GM12801 (cell line): Measurements from ENCODE around the gene HSBP1.

Source experiments
- CTCF ChIP-seq: IDR thresholded peaks from one replicate; pipeline ENCODE4 v1.5.1; 2011; ENCODE audit warnings: control low read depth; ENCODE audit not compliant: insufficient read length; ENCODE audit errors: extremely low read depth

The HSBP1 gene

GRCh38 chr16:83814659-83814985 is 6.8 kb downstream of the HSBP1 start:
- TF ChIP-seq CTCF, result no peak

- no peak for TF ChIP-seq CTCF
These were observed 9.2 kb downstream of the HSBP1 start for GRCh38 chr16:83817022-83817421.

GRCh38 chr16:83818276-83818675 is 10.5 kb downstream of the HSBP1 start:
- no peak for TF ChIP-seq CTCF

GRCh38 chr16:83819361-83819760 is 11.6 kb downstream of the HSBP1 start:
- TF ChIP-seq CTCF, result no peak

- TF ChIP-seq CTCF, result no peak
These were observed 18.6 kb downstream of the HSBP1 start for GRCh38 chr16:83826146-83826913.

- TF ChIP-seq CTCF, result no peak
These were observed 22.5 kb downstream of the HSBP1 start for GRCh38 chr16:83830091-83830768.

- no peak for TF ChIP-seq CTCF
These were observed 23.1 kb downstream of the HSBP1 start for GRCh38 chr16:83830769-83831455.
